ENCODE results near the gene SHISA5.

The SHISA5 gene

DNA sequence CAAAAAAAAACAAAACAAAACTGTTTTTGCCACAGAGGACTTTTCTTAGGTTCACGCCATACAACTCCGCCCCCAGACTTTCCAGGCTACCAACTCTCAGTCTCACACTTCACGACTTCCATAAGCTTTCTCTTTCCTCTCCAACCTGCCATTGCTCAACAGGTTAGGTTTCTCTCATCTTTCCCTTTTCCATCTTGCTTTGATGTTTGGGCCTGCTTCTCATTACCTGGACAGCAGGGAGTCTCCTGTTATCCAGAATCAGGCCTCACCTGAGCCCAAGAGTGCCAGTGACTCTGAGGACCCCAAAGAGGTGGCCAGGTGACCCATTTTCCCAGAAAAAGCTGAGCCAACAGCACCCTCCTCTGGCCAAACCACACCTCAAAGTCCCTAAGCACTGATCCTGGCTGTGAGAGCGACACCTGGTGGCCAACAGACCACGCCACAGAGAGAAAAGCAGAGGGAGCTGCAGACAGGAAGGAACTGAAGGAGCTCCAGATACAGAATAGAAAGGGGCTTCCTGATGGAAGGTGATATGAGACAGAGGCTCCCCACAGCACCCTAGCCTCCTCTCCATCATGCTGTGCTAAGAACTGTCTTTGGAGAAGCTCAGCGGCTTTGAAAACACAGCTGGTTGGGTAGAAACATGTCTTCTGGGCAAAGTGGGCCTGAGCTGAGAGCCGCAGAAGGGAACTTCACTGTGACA is 68.0 kb downstream of the SHISA5 start:
- peak; percentile 99 for TF ChIP-seq CTCF (IDR thresholded peaks at IDR 0.05)
- no peaks in the 10 kb centered on the region for H3K27me3 Mint-ChIP-seq (ENCODE audit: low read depth, poor library complexity)
- H3K4me1 Mint-ChIP-seq, result peaks cover 37% of the 10 kb centered on the region
- H3K4me3 Mint-ChIP-seq, result no peak overlapping the region
- H3K9me3 Mint-ChIP-seq, result no peaks in the 10 kb centered on the region
- H3K27ac Mint-ChIP-seq, result no peak overlapping the region
- peaks cover 5% of the 10 kb centered on the region for H3K36me3 Mint-ChIP-seq (ENCODE audit: low read depth)
- DNase-seq, result peak; percentile 86

DNA sequence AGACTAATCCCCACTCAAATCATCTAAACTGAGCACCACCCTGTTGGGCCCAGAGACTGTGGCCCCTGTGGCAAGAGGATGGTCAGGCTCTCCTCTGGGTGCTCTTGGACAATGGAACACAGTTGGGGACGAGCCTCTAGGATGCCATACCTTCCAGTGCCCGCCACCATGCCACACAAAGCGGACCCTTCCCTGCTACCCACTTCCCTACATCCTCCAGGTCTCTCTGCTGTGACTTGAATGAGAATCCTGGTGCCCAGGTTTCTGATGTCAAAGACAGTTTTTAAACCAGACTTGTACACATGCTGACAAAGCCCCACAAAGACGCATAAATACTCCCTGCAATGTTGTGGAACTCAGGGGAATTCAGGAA is 68.8 kb downstream of the SHISA5 start:
- Mint-ChIP-seq H3K4me3 (no peak overlapping the region), H3K36me3 (ENCODE audit: low read depth) (peaks cover 5% of the 10 kb centered on the region), H3K4me1 (peaks cover 39% of the 10 kb centered on the region), H3K27ac (no peak overlapping the region), H3K27me3 (ENCODE audit: low read depth, poor library complexity) (no peaks in the 10 kb centered on the region), H3K9me3 (no peaks in the 10 kb centered on the region)
- TF ChIP-seq CTCF (IDR thresholded peaks at IDR 0.05), result no peak
- no peak for DNase-seq

GRCh38 chr3:48434591-48435222 is 69.3 kb downstream of the SHISA5 start:
- Mint-ChIP-seq H3K27me3 (ENCODE audit: low read depth, poor library complexity) (no peaks in the 10 kb centered on the region), H3K27ac (no peak overlapping the region), H3K4me3 (no peak overlapping the region), H3K4me1 (peaks cover 35% of the 10 kb centered on the region), H3K9me3 (no peaks in the 10 kb centered on the region), H3K36me3 (ENCODE audit: low read depth) (peaks cover 5% of the 10 kb centered on the region)
- TF ChIP-seq CTCF (IDR thresholded peaks at IDR 0.05), result no peak
- no peak for DNase-seq

GRCh38 chr3:48433472-48434118 is 70.4 kb downstream of the SHISA5 start:
- H3K4me1 Mint-ChIP-seq, result peaks cover 24% of the 10 kb centered on the region
- no peak for TF ChIP-seq CTCF (IDR thresholded peaks at IDR 0.05)
- H3K4me3 Mint-ChIP-seq, result no peak overlapping the region
- no peaks in the 10 kb centered on the region for H3K27me3 Mint-ChIP-seq (ENCODE audit: low read depth, poor library complexity)
- peaks cover 5% of the 10 kb centered on the region for H3K36me3 Mint-ChIP-seq (ENCODE audit: low read depth)
- no peaks in the 10 kb centered on the region for H3K9me3 Mint-ChIP-seq
- DNase-seq, result no peak
- H3K27ac Mint-ChIP-seq, result no peak overlapping the region

DNA sequence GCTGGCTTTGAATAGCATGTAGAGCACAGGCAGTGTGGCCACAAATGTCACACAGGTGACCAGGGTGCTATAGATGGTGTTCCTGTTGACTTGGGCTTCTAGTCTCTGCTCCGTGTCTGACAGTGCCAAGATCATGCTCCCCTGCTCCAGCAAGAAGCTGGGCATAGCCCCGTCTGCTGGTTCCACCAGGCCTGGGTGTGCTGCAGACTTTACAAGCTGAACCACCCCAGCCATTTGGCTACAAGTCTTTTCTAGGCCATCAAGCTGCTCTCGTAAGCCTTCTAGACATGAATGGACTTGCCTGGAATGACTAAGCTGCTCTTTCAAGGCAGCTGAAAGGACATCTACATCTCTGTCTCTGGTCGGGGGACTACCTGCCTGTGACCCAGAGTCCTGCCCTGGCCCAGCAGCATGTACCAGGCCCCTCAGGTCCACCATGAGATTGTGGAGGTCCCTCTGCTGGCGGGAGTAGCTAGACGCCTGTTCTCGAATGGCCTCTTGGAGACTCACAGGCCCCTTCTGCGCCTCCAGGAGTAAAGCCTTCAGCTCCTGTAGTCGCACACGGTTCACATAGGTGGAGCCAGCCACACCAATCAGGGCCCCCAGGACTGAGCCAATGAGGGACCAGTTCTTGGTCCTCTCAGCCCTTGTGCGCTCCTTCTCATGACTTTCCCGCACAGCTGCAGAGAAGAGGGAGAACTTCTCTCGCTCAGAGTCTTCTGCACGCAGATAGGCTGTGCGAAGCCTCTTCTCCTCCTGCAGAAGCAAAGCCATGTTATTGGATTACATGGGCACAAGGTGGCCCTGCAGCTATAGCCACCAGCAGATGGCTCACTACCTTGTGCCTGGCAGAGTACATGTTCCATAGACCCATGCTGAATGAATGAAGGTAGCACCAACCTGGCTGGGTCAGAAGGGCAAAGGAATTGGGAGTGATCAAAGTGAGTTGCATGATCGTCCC is 71.3 kb downstream of the SHISA5 start:
- no peak for DNase-seq
- no peak overlapping the region for H3K4me3 Mint-ChIP-seq

More for the DNA sequence above, 71.3 kb downstream of the SHISA5 start:
- Mint-ChIP-seq H3K36me3 (ENCODE audit: low read depth) (peaks cover 5% of the 10 kb centered on the region), H3K4me1 (peaks cover 28% of the 10 kb centered on the region), H3K27me3 (ENCODE audit: low read depth, poor library complexity) (no peaks in the 10 kb centered on the region), H3K27ac (no peak overlapping the region), H3K9me3 (no peaks in the 10 kb centered on the region)
- TF ChIP-seq CTCF (IDR thresholded peaks at IDR 0.05), result no peak
